Kasumi-1 (cell line): ENCODE measurements around the gene CDK9.
A peak's percentile ranks its signal among the peaks of the same experiment; 100 is the strongest.

Experiments used
- DNase-seq, 2 experiments: peaks; one replicate each; lab custom pipeline; 2025; lab: John Stamatoyannopoulos, UW

Gene CDK9

GRCh38 chr9:127761491-127761956, 24.3 kb upstream of the CDK9 start:
- no peak for DNase-seq

GRCh38 chr9:127762111-127762676, 23.6 kb upstream of the CDK9 start:
- peak; percentile 22 to 23 for DNase-seq

- DNase-seq = peak in 1 of 2 experiments; percentile 12
Measured at GRCh38 chr9:127763918-127764384, 21.9 kb upstream of the CDK9 start.

- DNase-seq = no peak
Measured at GRCh38 chr9:127765418-127765817, 20.4 kb upstream of the CDK9 start.

- DNase-seq = no peak
Measured at GRCh38 chr9:127767410-127767809, 18.4 kb upstream of the CDK9 start.

- no peak for DNase-seq
Measured at GRCh38 chr9:127767909-127768331, 17.9 kb upstream of the CDK9 start.

- DNase-seq = no peak
Measured at GRCh38 chr9:127768698-127769097, 17.1 kb upstream of the CDK9 start.

- DNase-seq = no peak
Measured at GRCh38 chr9:127769101-127769500, 16.7 kb upstream of the CDK9 start.

GRCh38 chr9:127769929-127770582, 15.8 kb upstream of the CDK9 start:
- DNase-seq = peak; percentile 36 to 64

GRCh38 chr9:127770583-127770904, 15.3 kb upstream of the CDK9 start:
- no peak for DNase-seq

- DNase-seq = peak; percentile 97 to 98
Measured at GRCh38 chr9:127770905-127771569, 14.8 kb upstream of the CDK9 start.

GRCh38 chr9:127771570-127772189, 14.2 kb upstream of the CDK9 start:
- no peak for DNase-seq

- DNase-seq = no peak
Measured at GRCh38 chr9:127772603-127773002, 13.2 kb upstream of the CDK9 start.

GRCh38 chr9:127773272-127773671, 12.6 kb upstream of the CDK9 start:
- no peak for DNase-seq

- no peak for DNase-seq
Measured at GRCh38 chr9:127773981-127774380, 11.9 kb upstream of the CDK9 start.

- DNase-seq = peak; percentile 79 to 84
Measured at GRCh38 chr9:127776195-127776923, 9.5 kb upstream of the CDK9 start.

GRCh38 chr9:127776924-127777289, 8.9 kb upstream of the CDK9 start:
- DNase-seq = no peak

GRCh38 chr9:127777368-127777980, 8.4 kb upstream of the CDK9 start:
- DNase-seq = no peak

GRCh38 chr9:127778280-127779135, 7.3 kb upstream of the CDK9 start, which contains the start of gene SH2D3C:
TSS of gene SH2D3C (minus strand) at chr9:127778666. CDS start at chr9:127778627, 39 bp downstream.
- DNase-seq = peak; percentile 48 to 57

GRCh38 chr9:127779136-127779981, 6.5 kb upstream of the CDK9 start:
- no peak for DNase-seq
